Measurements from ENCODE around the gene CCDC149.
A peak's percentile ranks its signal among the peaks of the same experiment; 100 is the strongest.

CCDC149 gene

DNA sequence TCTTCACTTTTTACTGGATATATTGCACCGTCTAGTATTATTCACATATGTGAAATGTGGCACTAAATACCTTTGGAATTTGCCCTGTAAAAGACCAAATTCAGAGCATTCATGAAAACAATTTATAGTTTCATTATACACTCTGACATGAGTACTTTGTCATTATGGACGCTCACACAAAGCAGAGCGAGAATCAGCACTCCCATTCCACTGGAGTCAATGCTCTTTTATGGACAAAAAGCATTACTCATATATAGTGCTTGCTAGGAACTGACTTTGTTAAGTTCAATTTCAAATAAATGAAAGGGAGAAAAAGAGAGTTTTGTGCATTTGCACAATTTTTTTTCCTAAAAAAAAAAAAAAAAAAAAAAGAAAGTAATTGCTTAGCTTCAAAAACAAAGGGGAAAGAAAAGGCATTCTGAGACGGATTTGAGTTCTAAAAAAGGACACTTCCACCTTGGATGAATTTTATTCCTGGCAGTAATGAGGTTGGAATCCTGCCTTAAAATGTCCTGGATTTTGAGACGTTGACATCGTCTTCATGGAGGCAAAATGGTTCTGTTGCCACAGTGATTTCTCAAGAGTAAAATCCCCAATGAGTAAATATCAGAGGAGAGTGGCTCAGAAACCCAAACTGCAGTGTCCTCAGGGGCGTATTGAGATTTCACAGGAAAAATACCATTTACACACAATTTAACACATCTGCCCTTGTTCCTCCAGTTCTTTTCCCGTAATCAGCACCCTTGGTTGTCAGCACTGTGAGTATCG is 34.8 kb downstream of the CCDC149 start:
- no peak for DNase-seq

- peak in 1 of 2 experiments; percentile 8 for DNase-seq
Observed at GRCh38 chr4:24876431-24876830, 36.4 kb downstream of the CCDC149 start.

GRCh38 chr4:24872720-24873119 is 40.1 kb downstream of the CCDC149 start:
- DNase-seq: no peak

DNA sequence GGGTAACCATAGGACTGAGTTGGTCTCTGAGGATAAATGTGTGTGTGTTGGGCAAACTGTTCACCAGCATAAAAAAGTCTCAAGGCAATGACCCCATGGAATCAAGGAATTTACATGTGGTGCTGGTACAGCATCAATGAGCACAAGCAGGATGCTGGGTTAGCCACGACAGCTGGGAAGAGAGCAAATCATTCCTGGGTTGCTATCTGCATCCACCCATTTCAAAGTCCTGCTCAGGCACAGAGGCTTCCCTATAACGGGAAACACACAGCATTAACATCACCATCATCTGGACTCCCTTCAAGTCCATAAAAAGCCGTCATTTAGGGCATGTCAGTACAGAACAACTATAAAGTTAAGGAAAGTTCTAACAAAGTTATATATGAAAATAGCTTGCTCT is 41.6 kb downstream of the CCDC149 start:
- no peak for DNase-seq

DNA sequence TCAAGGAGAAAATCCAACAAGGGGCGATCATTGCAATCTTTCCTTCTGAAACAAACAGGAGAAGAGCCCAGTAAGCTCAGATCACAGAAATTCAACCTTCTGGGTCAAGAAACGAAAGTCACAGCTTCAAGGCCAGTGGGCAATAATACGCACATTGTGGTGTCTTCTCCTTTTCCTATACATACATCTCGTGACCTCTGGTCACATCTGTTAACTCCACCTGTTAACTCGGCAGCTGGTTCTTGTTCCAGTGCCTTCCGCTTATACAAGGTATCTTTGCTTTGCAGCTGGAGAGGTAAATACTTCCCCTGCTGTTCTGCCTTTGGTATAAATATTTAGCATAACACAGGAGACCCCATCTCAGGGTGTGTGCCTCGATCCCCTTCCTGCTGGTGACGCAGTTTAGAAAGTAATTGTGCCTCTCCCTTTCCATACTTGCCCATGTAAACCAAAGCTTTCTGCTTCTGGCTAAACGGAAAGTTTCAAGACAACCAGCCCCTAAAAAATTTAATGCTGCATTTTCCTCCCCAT is 45.0 kb downstream of the CCDC149 start:
- DNase-seq: no peak

DNA sequence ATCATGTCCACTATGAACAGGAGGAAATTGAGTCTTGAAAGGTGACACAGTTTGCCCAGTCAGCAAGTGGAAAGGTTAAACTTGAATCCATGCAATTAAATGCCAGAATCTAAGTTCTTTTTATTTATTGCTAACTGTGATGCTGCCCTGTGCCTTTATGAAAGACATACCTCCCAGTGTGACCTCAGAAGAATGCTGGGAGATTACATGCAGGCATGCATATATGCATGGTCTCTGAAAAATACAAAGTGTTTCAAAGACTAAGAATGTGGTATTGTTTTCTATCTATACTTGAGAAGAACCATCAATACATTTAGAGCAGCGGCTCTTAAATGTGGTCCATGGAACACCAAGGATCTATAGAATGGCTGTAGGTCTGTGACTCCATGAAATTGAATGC is 45.6 kb downstream of the CCDC149 start:
- DNase-seq: no peak

- DNase-seq: no peak
Observed at GRCh38 chr4:24865401-24865800, 47.4 kb downstream of the CCDC149 start.

- no peak for DNase-seq
Observed at GRCh38 chr4:24863799-24864198, 49.0 kb downstream of the CCDC149 start.

GRCh38 chr4:24862073-24862751 is 50.6 kb downstream of the CCDC149 start:
- DNase-seq: no peak

DNA sequence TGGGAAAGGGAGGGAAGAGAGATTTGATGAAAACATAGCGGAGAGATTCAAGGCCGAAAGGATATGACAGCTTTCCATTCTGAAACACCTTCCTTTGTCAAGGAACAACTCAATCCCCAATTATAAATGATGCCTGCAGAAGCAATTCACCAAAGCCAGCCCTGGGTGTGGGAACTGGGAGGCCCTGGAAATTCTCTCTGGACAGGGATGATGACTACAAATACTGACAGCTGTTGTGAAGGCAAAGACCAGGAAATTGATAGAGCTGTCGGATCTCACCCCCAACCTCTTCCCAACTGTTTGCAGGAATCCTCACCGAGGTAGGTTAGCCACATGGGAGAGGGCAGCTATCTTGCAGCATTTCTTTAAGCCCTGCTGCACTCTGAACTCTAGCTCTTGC is 54.3 kb downstream of the CCDC149 start:
- DNase-seq: no peak

DNA sequence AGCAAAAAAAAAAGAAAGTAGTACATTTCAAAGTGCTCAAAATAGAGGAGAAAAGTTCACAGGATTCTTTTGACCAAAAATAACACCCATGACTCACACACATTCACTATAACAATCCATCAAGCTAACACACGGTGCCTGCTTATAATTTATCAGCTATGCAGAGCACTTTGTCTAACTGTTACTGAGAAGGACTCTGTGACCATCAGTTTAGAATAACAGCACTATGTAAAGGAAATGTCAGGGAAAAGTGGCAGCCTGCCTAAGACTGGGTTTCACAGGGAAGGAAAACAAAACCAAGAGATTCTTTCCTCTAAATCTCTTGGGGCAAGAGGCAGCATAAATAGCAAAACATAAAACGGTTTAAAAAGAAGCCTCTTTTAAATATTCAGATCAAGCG is 54.8 kb downstream of the CCDC149 start:
- DNase-seq: no peak

DNA sequence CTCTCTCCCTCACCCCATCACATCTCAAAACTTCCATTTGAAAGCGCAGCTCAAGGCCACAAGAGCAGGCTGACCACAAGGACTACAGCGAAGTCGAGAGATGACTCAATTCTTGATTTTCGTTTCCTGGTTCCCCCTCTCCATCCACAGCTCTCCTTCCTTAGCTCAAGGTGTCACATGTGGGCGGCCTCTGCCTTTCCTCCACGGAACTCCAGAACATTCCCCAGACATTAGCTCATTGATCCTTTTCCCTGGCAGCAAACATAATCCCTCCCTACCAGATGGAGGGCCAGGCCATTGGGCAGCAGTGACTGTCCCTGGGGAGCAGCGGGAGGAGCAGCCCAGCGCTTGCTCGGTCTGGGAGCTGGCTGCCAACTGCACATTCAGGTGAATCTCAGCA is 56.3 kb downstream of the CCDC149 start:
- no peak for DNase-seq

- DNase-seq: no peak
Observed at GRCh38 chr4:24855741-24856140, 57.1 kb downstream of the CCDC149 start.

- DNase-seq: no peak
Observed at GRCh38 chr4:24853142-24853541, 59.7 kb downstream of the CCDC149 start.

DNA sequence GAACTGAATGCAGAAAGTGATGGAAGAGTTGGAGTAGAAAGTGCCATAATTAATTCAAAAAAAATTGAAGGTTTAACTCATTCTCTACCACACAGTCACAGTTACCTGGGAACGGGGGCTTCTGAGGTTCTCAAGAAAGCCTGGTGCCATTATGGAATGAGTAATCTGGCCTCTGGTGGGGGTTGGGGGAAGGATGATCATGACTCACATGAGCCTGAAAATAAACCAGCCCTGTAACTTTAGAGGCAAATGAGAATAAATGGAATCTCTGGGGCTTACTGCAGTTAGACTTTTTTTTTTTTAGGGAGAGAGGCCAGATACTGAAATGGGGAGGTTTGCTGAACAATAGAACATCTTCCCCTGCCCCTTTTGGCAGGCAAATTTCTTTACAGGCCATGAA is 62.2 kb downstream of the CCDC149 start:
- DNase-seq: no peak

DNA sequence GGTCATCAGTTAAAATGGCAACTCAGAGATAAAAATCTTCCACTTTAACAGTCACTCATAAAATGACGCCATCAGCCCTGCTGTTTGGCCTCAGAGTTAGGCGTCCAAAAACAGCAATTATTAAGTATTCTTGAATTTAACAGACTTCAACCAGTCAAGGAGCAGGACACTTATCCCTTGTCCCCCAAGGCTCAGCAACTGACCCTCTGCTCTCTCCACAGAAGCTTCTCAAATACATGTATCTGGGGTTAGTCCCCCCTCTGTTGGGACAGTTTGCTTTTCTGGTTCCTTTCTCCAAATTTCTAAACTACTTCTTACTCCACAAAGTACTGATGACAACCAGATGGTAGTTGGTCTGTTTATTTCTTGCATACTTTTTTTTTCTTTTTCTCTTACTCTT is 63.1 kb downstream of the CCDC149 start:
- no peak for DNase-seq

- no peak for DNase-seq
Observed at GRCh38 chr4:24849351-24849750, 63.5 kb downstream of the CCDC149 start.

DNA sequence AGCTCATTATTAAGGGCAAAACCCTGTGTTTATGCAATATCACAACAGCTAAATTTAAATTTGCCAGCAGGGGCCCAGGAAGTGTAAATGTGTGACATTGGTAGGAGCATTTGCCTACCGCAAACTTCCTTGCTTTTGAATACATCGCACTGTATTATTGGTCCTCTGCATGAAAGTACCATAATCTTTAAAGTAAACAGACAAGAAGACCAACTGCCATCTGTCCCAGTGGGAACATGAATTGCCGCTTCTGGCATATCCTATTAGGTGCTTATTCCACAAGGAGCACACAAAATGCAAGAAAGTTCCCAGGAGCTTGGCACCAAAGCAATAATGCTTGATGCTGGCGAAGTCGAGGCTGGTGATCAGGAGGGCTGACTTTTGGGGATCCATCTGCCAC is 66.1 kb downstream of the CCDC149 start:
- peak; percentile 60 to 93 for DNase-seq

DNA sequence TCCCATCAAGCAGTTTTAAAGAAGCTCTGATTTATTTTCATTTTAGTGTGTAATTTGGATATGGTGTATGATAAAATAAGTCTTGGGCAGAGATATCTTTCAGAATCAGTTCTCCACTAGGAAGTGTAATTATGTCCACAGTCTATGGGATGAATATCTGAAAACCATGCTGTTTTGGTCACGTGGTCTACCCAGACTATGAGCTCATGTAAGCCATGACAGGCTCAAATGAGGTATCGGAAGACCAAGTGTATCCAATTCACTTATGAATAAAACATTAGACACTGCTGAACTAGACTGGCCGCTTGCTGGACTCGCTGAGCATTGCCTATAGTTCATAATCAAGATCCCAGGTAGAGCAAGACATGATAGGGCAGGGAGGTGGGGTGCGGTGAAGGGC is 66.9 kb downstream of the CCDC149 start:
- no peak for DNase-seq

- no peak for DNase-seq
Observed at GRCh38 chr4:24845132-24845531, 67.7 kb downstream of the CCDC149 start.

- no peak for DNase-seq
Observed at GRCh38 chr4:24843096-24843495, 69.7 kb downstream of the CCDC149 start.

DNA sequence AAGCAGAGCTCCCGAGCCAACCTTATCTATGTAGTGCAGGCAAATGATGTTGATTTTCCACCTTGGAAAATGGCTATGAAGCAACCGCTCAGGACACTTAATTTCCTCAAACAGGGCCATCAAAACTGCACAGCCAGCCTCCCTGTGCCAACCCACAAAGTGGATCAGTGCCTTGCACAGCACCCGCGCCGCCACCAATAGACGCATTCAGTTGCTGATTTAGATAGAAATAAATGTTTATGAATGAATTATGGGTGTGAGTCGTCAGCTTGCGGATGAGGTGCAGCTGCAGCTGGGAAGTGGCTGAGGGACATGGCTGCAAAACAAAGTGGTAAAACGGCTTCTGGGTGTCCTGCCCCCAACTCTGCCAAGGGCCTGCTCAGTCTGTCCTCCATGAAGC is 70.5 kb downstream of the CCDC149 start:
- DNase-seq: peak in 1 of 2 experiments; percentile 22

DNA sequence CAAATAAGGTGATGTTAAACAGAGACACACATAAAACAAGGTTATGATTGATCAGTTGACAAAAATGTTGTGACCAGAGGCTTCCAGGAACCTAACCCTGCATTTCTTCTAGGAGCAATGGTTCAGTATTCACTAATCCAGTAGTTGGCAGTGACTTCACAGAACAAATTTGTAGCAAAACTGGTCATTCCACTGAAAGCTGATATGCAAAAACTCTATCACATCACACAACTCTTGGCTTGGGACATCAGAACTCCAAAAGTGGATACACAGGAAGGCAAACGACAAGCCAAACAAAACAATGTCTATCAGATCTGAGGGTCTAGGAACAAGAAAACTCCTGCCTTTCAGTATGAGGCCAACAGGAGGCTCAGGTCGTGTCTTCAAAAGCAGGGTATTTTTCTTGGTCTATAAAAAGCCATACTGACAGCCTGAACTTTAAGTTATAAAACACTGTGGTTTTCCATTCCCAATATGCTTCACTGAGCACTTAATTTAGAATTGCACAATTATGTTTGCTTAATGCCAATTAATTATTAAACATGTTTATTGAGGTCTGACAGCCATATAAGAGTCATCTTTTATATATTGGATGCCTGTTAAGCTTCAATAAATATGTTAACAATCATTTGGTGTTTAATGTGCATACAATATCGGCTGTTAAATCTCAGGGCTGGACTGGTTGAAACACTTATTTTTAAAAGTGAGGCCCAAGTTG is 71.9 kb downstream of the CCDC149 start:
- no peak for DNase-seq

- no peak for DNase-seq
Observed at GRCh38 chr4:24840362-24840761, 72.5 kb downstream of the CCDC149 start.
